ENCODE data around the gene SLC7A4. TPM values are rescaled to one million over a fixed set of nuclear protein-coding genes. Genes with fewer than 3 reads are reported as not detected.

SLC7A4 gene
- total RNA-seq, 1 experiment from 2014 or later = not detected

- H3K4me2 ChIP-seq (ENCODE audit: low read length) = peak overlapping the region; percentile 99
- H3K4me1 ChIP-seq (ENCODE audit: control insufficient read depth in 1 of 2, insufficient read depth in 2 of 2, low read length in 2 of 2) = peaks cover 6 to 18% of the 10 kb centered on the region in 2 experiments; a peak in 2 of 4 replicates
- H3K36me3 ChIP-seq (ENCODE audit: control insufficient read depth in 1 of 2, insufficient read depth in 2 of 2, low read length in 2 of 2) = peaks cover 2 to 9% of the 10 kb centered on the region in 2 experiments; a peak in 1 of 4 replicates
- CTCF ChIA-PET = interaction anchor here (1.4 to 1.5 kb wide), 2 partner anchors 10 to 23 kb away, joined by 4 to 5 read pairs; no protein-coding TSS in a partner anchor
- BruUV-seq (replicated peaks) = TSS peak; percentile 85
- peak overlapping the region; percentile 93 for H3K9ac ChIP-seq (ENCODE audit: low read length)
- intact Hi-C loops (cut with micrococcal nuclease) = loop anchor here (5.0 kb wide), 1 partner anchor 179 kb away; no protein-coding TSS in a partner anchor
- DNase-seq (ENCODE audit: low read depth, low spot score) (no peak), ATAC-seq (no peak)
- peaks cover 4 to 10% of the 10 kb centered on the region in 2 experiments; a peak in 1 of 4 replicates for H3K9me3 ChIP-seq (ENCODE audit: control insufficient read depth in 1 of 2, insufficient read depth in 1 of 2, low read depth in 1 of 2, low read length in 2 of 2)
- peaks cover 24% of the 10 kb centered on the region for H3K79me2 ChIP-seq (ENCODE audit: insufficient read depth, low read length)
- H2AFZ ChIP-seq (ENCODE audit: low read depth, low read length, poor library complexity, severe bottlenecking) = no peak overlapping the region
- no peaks in the 10 kb centered on the region for H4K20me1 ChIP-seq (ENCODE audit: insufficient read depth)
- POLR2A ChIA-PET = interaction anchor here (1.6 kb wide), 1 partner anchor 21 kb away, joined by 5 read pairs; no protein-coding TSS in a partner anchor
- H3K4me3 ChIP-seq (replicated peaks in 1 of 2; ENCODE audit: low read depth in 1 of 2, low read length in 2 of 2) = peak overlapping the region; percentile 77 to 89
- no peaks in the 10 kb centered on the region for H3K9me2 ChIP-seq (ENCODE audit: insufficient read depth)
- no peaks in the 10 kb centered on the region for H3K27me3 ChIP-seq (ENCODE audit: insufficient read depth, low read length)
- RAD21 ChIA-PET (ENCODE audit: low non-redundant PET in 1 of 2, low total read pairs in 2 of 2, uncharacterized antibody in 2 of 2, unreplicated experiment in 2 of 2) = no interaction called here
- peak overlapping the region; percentile 80 for H3K27ac ChIP-seq (ENCODE audit: low read depth, low read length)
- no peak for TF ChIP-seq ATF3 (IDR thresholded peaks at IDR 0.05)
- no peak for TF ChIP-seq EGR1 (IDR thresholded peaks at IDR 0.05; ENCODE audit: low read depth)
- TF ChIP-seq CTCF (IDR thresholded peaks at IDR 0.05 in 2 of 3, conservative IDR thresholded peaks at IDR 0.05 in 1 of 3; ENCODE audit: borderline replicate concordance in 1 of 3, insufficient read depth in 1 of 3, low read depth in 2 of 3, low read length in 2 of 3) = no peak
- TF ChIP-seq POLR2AphosphoS5 (IDR thresholded peaks at IDR 0.05; ENCODE audit: low read depth, low read length) = no peak
- TF ChIP-seq CEBPB (IDR thresholded peaks at IDR 0.05; ENCODE audit: low read depth) = no peak
- no peak for TF ChIP-seq MAX (IDR thresholded peaks at IDR 0.05)
- TF ChIP-seq CBX3 (IDR thresholded peaks at IDR 0.05; ENCODE audit: low read depth) = no peak
- no peak for TF ChIP-seq SRF (IDR thresholded peaks at IDR 0.05; ENCODE audit: low read depth)
- no peak for TF ChIP-seq EZH2phosphoT487 (IDR thresholded peaks at IDR 0.05; ENCODE audit: borderline replicate concordance)
- TF ChIP-seq FOSL1 (IDR thresholded peaks at IDR 0.05; ENCODE audit: low read depth) = no peak
- no peak for TF ChIP-seq ZNF274 (IDR thresholded peaks at IDR 0.05; ENCODE audit: low read depth, low read length)
- no peak for TF ChIP-seq YY1 (IDR thresholded peaks at IDR 0.05; ENCODE audit: extremely low read depth, insufficient replicate concordance, low read depth, low read length)
- no peak for TF ChIP-seq RAD21 (IDR thresholded peaks at IDR 0.05; ENCODE audit: low read depth)
- TF ChIP-seq ZBTB33 (IDR thresholded peaks at IDR 0.05; ENCODE audit: extremely low read depth, insufficient replicate concordance, low read length) = no peak
- TF ChIP-seq REST (IDR thresholded peaks at IDR 0.05; ENCODE audit: low read depth) = no peak
- TF ChIP-seq SIN3A (IDR thresholded peaks at IDR 0.05; ENCODE audit: low read depth) = no peak
- no peak for TF ChIP-seq TCF7L2 (IDR thresholded peaks at IDR 0.05; ENCODE audit: borderline replicate concordance, extremely low read depth, insufficient read depth, insufficient read length)
- no peak for TF ChIP-seq JUND (IDR thresholded peaks at IDR 0.05)
Observed at GRCh38 chr22:20980938-20981722, 51.2 kb downstream of the SLC7A4 start.
